ACC112 (cell line): ENCODE results near the gene VSIG10L2.

ENCODE experiments used
- H2AFZ ChIP-seq: fragments of 200-600 bp; sonication (generic); one replicate; pipeline ENCODE4 v1.6.0; 2017; ENCODE audit warnings: antibody characterized with exemption, low read length; ENCODE audit not compliant: unreplicated experiment
- H3K27ac ChIP-seq: fragments of 200-600 bp; sonication (generic); 2 replicates; pipeline ENCODE4 v1.5.1; 2014; ENCODE audit warnings: low read depth, mild to moderate bottlenecking, antibody characterized with exemption, low read length, moderate library complexity
- H3K27me3 ChIP-seq: fragments of 200-600 bp; sonication (generic); 2 replicates; pipeline ENCODE4 v1.6.1; 2014; ENCODE audit warnings: mild to moderate bottlenecking, antibody characterized with exemption, low read length, moderate library complexity, mixed read lengths; ENCODE audit not compliant: insufficient read depth
- H3K36me3 ChIP-seq: fragments of 200-600 bp; sonication (generic); 2 replicates; pipeline ENCODE4 v1.6.1; 2016; ENCODE audit warnings: mild to moderate bottlenecking, antibody characterized with exemption, low read length, moderate library complexity, mixed read lengths; ENCODE audit not compliant: insufficient read depth
- H3K4me1 ChIP-seq: fragments of 200-600 bp; sonication (generic); one replicate; pipeline ENCODE4 v1.6.1; 2016; ENCODE audit warnings: low read length, mixed read lengths; ENCODE audit not compliant: insufficient read depth, unreplicated experiment, control insufficient read depth
- H3K4me3 ChIP-seq: fragments of 200-600 bp; sonication (generic); 2 replicates; pipeline ENCODE4 v1.5.1; 2014; ENCODE audit warnings: mild to moderate bottlenecking, low read depth, low read length
- H3K79me2 ChIP-seq: fragments of 200-600 bp; sonication (generic); one replicate; pipeline ENCODE4 v1.6.0; 2016; ENCODE audit warnings: low read length; ENCODE audit not compliant: control insufficient read depth, unreplicated experiment, insufficient read depth

Gene VSIG10L2

DNA sequence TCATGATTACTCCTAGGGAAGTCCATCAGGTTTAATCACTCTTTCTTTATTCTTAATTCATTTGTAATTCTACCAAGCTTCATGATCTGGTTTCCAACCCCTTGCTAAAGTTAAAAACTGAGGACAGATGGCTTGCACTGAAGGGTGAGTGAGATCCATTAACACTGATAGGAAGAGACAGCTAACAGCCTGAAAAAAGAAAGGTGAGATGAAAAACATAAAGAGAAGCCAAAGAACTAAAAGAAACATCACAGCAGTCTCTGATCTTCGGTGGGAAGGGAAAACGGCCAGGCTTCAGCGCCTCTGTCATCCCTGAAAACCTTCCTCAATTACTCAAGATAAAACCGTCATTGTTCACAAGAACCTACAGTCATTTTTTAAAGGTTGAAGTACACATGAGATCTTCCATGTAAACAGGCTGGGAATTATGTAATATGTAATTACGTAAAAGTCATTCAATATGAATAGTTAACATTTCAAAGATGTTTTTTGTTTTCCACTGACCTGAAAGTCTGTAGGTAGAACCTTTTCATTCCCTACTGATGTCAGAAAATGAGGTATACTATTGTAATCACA, 41.3 kb downstream of the VSIG10L2 start:
- Histone ChIP-seq H3K4me3 (no peak overlapping the region), H3K79me2 (no peaks in the 10 kb centered on the region), H3K36me3 (no peaks in the 10 kb centered on the region)

DNA sequence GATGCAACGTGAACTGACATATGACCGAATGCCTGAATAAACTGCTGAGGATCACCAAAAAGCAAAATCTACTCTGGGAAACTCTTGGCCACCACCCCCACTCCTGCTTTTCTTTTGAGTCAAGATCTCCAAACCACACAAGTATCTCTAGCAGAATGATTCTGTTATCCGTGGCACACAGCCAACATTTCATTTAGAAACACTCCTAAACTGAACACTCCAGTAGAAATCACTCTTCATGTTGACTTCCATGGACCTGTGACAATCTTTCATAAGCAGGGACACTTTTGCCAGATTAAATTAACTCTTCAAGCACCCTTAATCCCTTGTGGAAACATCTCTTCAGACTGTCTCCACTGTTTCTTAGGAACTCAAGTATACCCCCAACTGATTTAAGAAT, 44.4 kb downstream of the VSIG10L2 start:
- Histone ChIP-seq H2AFZ (no peak overlapping the region), H3K27me3 (no peaks in the 10 kb centered on the region), H3K27ac (no peak overlapping the region), H3K4me3 (no peak overlapping the region), H3K4me1 (peaks cover 13% of the 10 kb centered on the region), H3K36me3 (no peaks in the 10 kb centered on the region), H3K79me2 (no peaks in the 10 kb centered on the region)

More for the DNA sequence above, 41.3 kb downstream of the VSIG10L2 start:
- H3K4me1 ChIP-seq: peaks cover 16% of the 10 kb centered on the region
- H3K27ac ChIP-seq: no peak overlapping the region
- H2AFZ ChIP-seq: no peak overlapping the region
- no peaks in the 10 kb centered on the region for H3K27me3 ChIP-seq

DNA sequence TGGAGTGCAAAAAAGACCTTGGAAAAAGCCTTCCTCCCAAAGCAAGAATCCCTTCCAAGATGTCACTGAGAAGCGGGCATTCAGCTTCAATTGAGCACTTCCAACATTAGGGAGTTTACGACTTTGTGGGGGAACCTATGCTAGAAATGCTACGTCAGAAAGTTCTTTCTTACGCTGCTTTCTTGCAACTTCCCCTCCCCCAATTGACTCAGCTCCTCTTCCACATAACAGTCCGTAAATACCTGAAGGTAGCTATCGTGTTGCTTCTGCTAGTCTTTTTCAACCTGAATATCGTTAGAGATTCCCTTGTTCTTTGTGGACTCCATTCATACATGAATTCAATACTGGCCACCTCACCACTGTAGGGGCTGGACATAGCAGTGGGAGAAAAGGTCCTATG, 47.0 kb downstream of the VSIG10L2 start:
- Histone ChIP-seq H3K27ac (no peak overlapping the region), H3K4me3 (no peak overlapping the region), H3K27me3 (no peaks in the 10 kb centered on the region), H3K79me2 (no peaks in the 10 kb centered on the region), H2AFZ (no peak overlapping the region), H3K36me3 (no peaks in the 10 kb centered on the region; the same call in 1 of the 2 replicates), H3K4me1 (peaks cover 19% of the 10 kb centered on the region)

DNA sequence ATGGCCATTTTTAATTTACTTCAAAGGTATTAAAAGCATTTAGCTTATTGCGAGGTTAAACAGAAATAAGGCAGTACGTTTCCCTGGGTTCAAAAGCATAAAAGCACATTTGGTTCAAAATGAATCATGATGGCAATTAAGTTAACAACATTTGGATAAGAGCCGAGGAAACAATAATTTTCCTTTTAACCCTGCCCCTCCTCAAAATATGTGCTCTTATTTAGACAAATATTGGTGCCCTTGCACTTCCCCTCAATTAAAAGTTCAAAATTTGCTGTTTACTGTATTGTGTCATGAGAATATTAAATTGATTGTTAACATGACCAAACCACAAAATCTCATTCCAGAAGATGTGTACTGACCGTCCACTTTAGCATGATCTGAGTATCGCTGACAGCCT, 48.7 kb downstream of the VSIG10L2 start:
- Histone ChIP-seq H3K27ac (no peak overlapping the region), H3K4me1 (peaks cover 19% of the 10 kb centered on the region), H3K36me3 (no peaks in the 10 kb centered on the region; the same call in 1 of the 2 replicates), H3K27me3 (no peaks in the 10 kb centered on the region), H2AFZ (no peak overlapping the region), H3K79me2 (no peaks in the 10 kb centered on the region), H3K4me3 (no peak overlapping the region)

DNA sequence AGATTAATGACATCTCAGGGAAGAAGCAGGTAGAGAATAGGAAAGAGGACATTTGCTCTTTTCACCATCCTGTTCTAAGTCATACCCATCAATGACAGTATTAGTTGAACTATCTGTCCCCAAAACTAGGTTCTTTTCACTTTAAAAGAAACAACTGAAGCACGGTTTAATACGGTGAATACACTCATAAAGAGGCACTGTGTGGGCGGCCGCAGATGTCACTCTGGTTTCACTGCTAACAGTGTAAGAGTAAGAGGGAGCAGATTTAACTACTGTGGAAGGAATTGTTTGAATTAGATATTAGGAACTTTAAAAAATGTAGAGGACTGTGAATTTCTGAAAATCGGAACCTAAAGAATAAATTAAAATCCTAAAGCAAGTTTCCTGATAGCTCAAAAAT, 49.5 kb downstream of the VSIG10L2 start:
- no peak overlapping the region for H3K4me3 ChIP-seq
- H3K27me3 ChIP-seq: no peaks in the 10 kb centered on the region
- no peaks in the 10 kb centered on the region; the same call in 1 of the 2 replicates for H3K36me3 ChIP-seq
- H3K27ac ChIP-seq: no peak overlapping the region
- H3K4me1 ChIP-seq: peaks cover 11% of the 10 kb centered on the region
- no peak overlapping the region for H2AFZ ChIP-seq
- H3K79me2 ChIP-seq: no peaks in the 10 kb centered on the region

DNA sequence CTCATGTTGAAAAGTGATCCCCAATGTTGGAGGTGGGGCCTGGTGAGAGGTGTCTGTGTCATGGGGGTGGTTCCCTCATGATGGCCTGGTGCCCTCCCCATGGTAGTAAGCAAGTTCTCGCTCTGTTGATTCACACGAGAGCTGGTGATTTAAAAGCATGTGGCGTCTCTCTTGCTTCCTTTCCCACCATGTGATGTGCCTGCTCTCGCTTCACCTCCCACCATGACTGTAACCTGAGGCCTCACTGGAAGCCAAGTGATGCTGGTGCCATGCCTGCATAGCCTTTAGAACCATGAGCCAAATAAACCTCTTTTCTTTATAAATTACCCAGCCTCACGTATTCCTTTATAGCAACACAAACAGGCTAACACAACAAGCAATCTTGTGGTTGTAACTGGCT, 52.4 kb downstream of the VSIG10L2 start:
- Histone ChIP-seq H3K27me3 (no peaks in the 10 kb centered on the region), H3K4me1 (peaks cover 7% of the 10 kb centered on the region), H3K36me3 (no peaks in the 10 kb centered on the region; the same call in 1 of the 2 replicates), H3K27ac (no peak overlapping the region), H3K79me2 (no peaks in the 10 kb centered on the region), H3K4me3 (no peak overlapping the region), H2AFZ (no peak overlapping the region)

DNA sequence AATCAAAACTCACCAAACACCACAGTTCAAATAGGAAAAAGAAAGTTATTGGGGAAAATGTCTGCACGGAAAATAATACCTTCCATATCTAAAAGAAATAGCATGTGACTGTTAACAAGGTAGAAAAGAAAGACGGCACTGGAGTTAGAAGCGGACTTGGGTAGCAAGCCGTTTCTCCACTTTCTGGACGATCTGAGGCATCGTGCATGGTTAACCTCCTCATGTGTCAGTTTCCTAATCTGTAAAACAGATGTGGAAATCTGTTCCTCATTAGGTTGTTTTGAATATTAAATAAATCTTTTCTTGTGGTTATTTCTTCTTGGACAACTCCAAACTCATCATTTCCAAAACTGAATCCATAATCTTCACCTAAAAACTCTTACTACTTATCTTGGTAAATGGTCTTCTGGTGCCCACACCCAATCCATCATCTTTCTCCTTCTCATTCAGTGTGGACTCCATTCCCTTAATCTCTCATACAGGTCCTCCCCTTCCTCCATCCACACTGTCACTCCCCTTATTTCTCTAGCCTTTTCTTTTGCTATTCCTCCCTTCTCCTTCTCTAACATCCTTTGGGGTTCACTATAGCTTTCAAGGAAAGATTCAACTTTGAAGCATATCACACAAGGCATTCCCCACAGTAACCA, 53.5 kb downstream of the VSIG10L2 start:
- H3K36me3 ChIP-seq: no peaks in the 10 kb centered on the region; the same call in 1 of the 2 replicates
- no peaks in the 10 kb centered on the region for H3K27me3 ChIP-seq
- H3K4me3 ChIP-seq: no peak overlapping the region
- peaks cover 7% of the 10 kb centered on the region for H3K4me1 ChIP-seq
- no peak overlapping the region for H3K27ac ChIP-seq
- H2AFZ ChIP-seq: no peak overlapping the region
- no peaks in the 10 kb centered on the region for H3K79me2 ChIP-seq

DNA sequence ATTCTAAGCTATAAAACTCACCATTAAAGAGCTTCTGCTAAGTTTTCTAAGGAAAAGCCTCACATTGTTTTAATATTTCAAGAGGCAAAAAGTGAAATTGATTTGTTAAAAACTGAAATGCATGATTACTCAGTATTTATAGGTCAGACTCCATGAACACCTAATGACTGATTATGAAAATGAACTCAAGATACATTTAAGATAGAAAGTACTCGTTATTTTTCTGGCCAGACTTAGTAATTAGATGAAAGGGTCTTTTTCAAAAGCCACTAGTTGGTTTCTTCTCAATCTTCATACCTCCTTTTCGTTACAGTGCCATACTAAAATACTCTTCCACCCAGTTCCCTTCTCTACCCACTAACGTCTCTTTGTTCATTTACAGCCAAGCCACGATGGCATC, 56.3 kb downstream of the VSIG10L2 start:
- Histone ChIP-seq H3K27ac (no peak overlapping the region), H3K27me3 (no peaks in the 10 kb centered on the region), H3K4me3 (no peak overlapping the region), H2AFZ (no peak overlapping the region), H3K36me3 (no peaks in the 10 kb centered on the region; the same call in 1 of the 2 replicates), H3K79me2 (no peaks in the 10 kb centered on the region), H3K4me1 (peaks cover 4% of the 10 kb centered on the region)
